Nucleus accumbens (tissue), 56 donors: ENCODE measurements around the gene LYPD4.
"Not testable (repeated sequence)": the region's sequence is repeated elsewhere in the genome, so short reads cannot be mapped to it uniquely, and the experiment has no call there.

Experiments used
- DNase-seq, 56 donors: peaks; one replicate each; lab custom pipeline; 2025; lab: John Stamatoyannopoulos, UW

LYPD4 gene

GRCh38 chr19:41808663-41809566, 35.6 kb downstream of the LYPD4 start:
- DNase-seq = no peak

GRCh38 chr19:41807176-41807575, 37.3 kb downstream of the LYPD4 start:
- DNase-seq = no peak

GRCh38 chr19:41804336-41804735, 40.1 kb downstream of the LYPD4 start:
- no peak for DNase-seq

GRCh38 chr19:41802770-41803169, 41.7 kb downstream of the LYPD4 start:
- no peak for DNase-seq

- no peak for DNase-seq
Observed at GRCh38 chr19:41801792-41802211, 42.7 kb downstream of the LYPD4 start.

GRCh38 chr19:41801031-41801430, 43.5 kb downstream of the LYPD4 start:
- no peak for DNase-seq

- DNase-seq = no peak
Observed at GRCh38 chr19:41799444-41800000, 45.0 kb downstream of the LYPD4 start.

GRCh38 chr19:41796901-41797300, 47.6 kb downstream of the LYPD4 start:
- DNase-seq = no peak

- DNase-seq = no peak
Observed at GRCh38 chr19:41796362-41796761, 48.1 kb downstream of the LYPD4 start, which contains the start of gene CEACAM3. Gene CEACAM3 (plus strand): TSS chr19:41796587. CDS start chr19:41796678, 91 bp downstream.

GRCh38 chr19:41795031-41795461, 49.4 kb downstream of the LYPD4 start:
- DNase-seq = peak in 12 of 56 donors; percentile 3 to 24 (median 12)

GRCh38 chr19:41793414-41793727, 51.1 kb downstream of the LYPD4 start:
- no peak for DNase-seq

GRCh38 chr19:41792513-41793413, 51.7 kb downstream of the LYPD4 start:
- DNase-seq = peak in 17 of 56 donors; percentile 1 to 50 (median 8)

- not testable (repeated sequence) for DNase-seq
Observed at GRCh38 chr19:41789053-41789452, 55.4 kb downstream of the LYPD4 start.

- DNase-seq = not testable (repeated sequence)
Observed at GRCh38 chr19:41788518-41788917, 56.0 kb downstream of the LYPD4 start.
